Skeletal muscle tissue (tissue), 4 donors: ENCODE measurements around the gene GAS6. TPM values are rescaled to one million over a fixed set of nuclear protein-coding genes. Genes with fewer than 3 reads are reported as not detected.

ENCODE experiments used
- H3K27ac ChIP-seq: one replicate; pipeline ENCODE4 v1.7.0; 2013; ENCODE audit warnings: mild to moderate bottlenecking, low read depth, low read length, inconsistent platforms
- H3K27me3 ChIP-seq, 3 donors: one replicate each; pipeline ENCODE4 v1.7.0; 2013; ENCODE audit warnings: low read length in 3 of 3; ENCODE audit not compliant: control insufficient read depth in 3 of 3, insufficient read depth in 3 of 3
- H3K36me3 ChIP-seq, 3 donors: one replicate each; pipeline ENCODE4 v1.7.0; 2013; ENCODE audit warnings: low read length in 3 of 3; ENCODE audit not compliant: control insufficient read depth in 3 of 3, insufficient read depth in 3 of 3
- H3K4me1 ChIP-seq, 3 donors: one replicate each; pipeline ENCODE4 v1.7.0; 2013; ENCODE audit warnings: low read length in 3 of 3, mild to moderate bottlenecking in 3 of 3; ENCODE audit not compliant: control insufficient read depth in 3 of 3, insufficient read depth in 3 of 3
- H3K4me3 ChIP-seq, 3 donors: one replicate each; pipeline ENCODE4 v1.7.0; 2013; ENCODE audit warnings: low read length in 3 of 3
- H3K9ac ChIP-seq, 3 donors: one replicate each; pipeline ENCODE4 v1.7.0; 2013; ENCODE audit warnings: low read length in 3 of 3, mild to moderate bottlenecking in 3 of 3, moderate library complexity in 2 of 3, low read depth in 1 of 3
- H3K9me3 ChIP-seq, 3 donors: one replicate each; pipeline ENCODE4 v1.7.0; 2013; ENCODE audit warnings: low read length in 3 of 3; ENCODE audit not compliant: control insufficient read depth in 3 of 3
- total RNA-seq: library from RNA; depleted of rRNA; stranded (reverse); fragments of >200 nt; gene quantifications from one replicate; pipeline ENCODE4 v1.2.3, GENCODE V29; 2014
- donor health status: Osteomylitis.

The GAS6 gene
- total RNA-seq, 1 donor from 2014 or later, result 25.1 TPM

GRCh38 chr13:113822956-113823744 is 40.7 kb downstream of the GAS6 start:
- H3K4me3 ChIP-seq, result no peak overlapping the region
- H3K9me3 ChIP-seq, result no peaks in the 10 kb centered on the region
- peaks cover 32 to 44% (median 38%) of the 10 kb centered on the region in 3 donors for H3K36me3 ChIP-seq
- peaks cover 30 to 40% (median 35%) of the 10 kb centered on the region in 3 donors for H3K4me1 ChIP-seq
- no peaks in the 10 kb centered on the region for H3K27me3 ChIP-seq
- H3K27ac ChIP-seq, result no peak overlapping the region
- no peak overlapping the region for H3K9ac ChIP-seq

- peaks cover 28 to 39% (median 33%) of the 10 kb centered on the region in 3 donors for H3K36me3 ChIP-seq
- no peak overlapping the region for H3K4me3 ChIP-seq
- peak overlapping the region in 1 of 3 donors; percentile 77 for H3K9ac ChIP-seq
- H3K27me3 ChIP-seq, result no peaks in the 10 kb centered on the region
- H3K9me3 ChIP-seq, result no peaks in the 10 kb centered on the region
- peak overlapping the region; percentile 79 for H3K27ac ChIP-seq
- H3K4me1 ChIP-seq, result peaks cover 34 to 45% (median 42%) of the 10 kb centered on the region in 3 donors
Measured at GRCh38 chr13:113822266-113822665, 41.6 kb downstream of the GAS6 start.

- H3K27ac ChIP-seq, result peak overlapping the region; percentile 79
- peak overlapping the region in 2 of 3 donors; percentile 41 to 77 for H3K9ac ChIP-seq
- no peaks in the 10 kb centered on the region for H3K9me3 ChIP-seq
- peaks cover 23 to 35% (median 29%) of the 10 kb centered on the region in 3 donors for H3K36me3 ChIP-seq
- peaks cover 34 to 46% (median 43%) of the 10 kb centered on the region in 3 donors for H3K4me1 ChIP-seq
- H3K4me3 ChIP-seq, result peak overlapping the region in 2 of 3 donors; percentile 47 to 61
- H3K27me3 ChIP-seq, result no peaks in the 10 kb centered on the region
Measured at GRCh38 chr13:113821847-113822246, 42.0 kb downstream of the GAS6 start.

GRCh38 chr13:113820813-113821651 is 42.8 kb downstream of the GAS6 start:
- H3K4me1 ChIP-seq, result peaks cover 38 to 52% (median 52%) of the 10 kb centered on the region in 3 donors
- H3K9ac ChIP-seq, result peak overlapping the region; percentile 10 to 77 (median 41)
- no peaks in the 10 kb centered on the region for H3K27me3 ChIP-seq
- H3K4me3 ChIP-seq, result peak overlapping the region; percentile 41 to 61 (median 50)
- no peaks in the 10 kb centered on the region for H3K9me3 ChIP-seq
- H3K27ac ChIP-seq, result peak overlapping the region; percentile 79
- H3K36me3 ChIP-seq, result peaks cover 22 to 33% (median 27%) of the 10 kb centered on the region in 3 donors

GRCh38 chr13:113819731-113820715 is 43.9 kb downstream of the GAS6 start:
- Histone ChIP-seq H3K4me3 (peak overlapping the region in 2 of 3 donors; percentile 30 to 50), H3K36me3 (peaks cover 13 to 25% (median 20%) of the 10 kb centered on the region in 3 donors), H3K27me3 (peaks cover 0 to under 1% (median 0%) of the 10 kb centered on the region in 3 donors), H3K9me3 (no peaks in the 10 kb centered on the region), H3K27ac (peak overlapping the region; percentile 79), H3K4me1 (peaks cover 41 to 56% (median 55%) of the 10 kb centered on the region in 3 donors), H3K9ac (peak overlapping the region in 2 of 3 donors; percentile 41 to 77)

GRCh38 chr13:113819341-113819730 is 44.5 kb downstream of the GAS6 start:
- H3K4me1 ChIP-seq, result peaks cover 41 to 56% (median 55%) of the 10 kb centered on the region in 3 donors
- H3K36me3 ChIP-seq, result peaks cover 13 to 22% (median 15%) of the 10 kb centered on the region in 3 donors
- no peak overlapping the region for H3K9ac ChIP-seq
- H3K27ac ChIP-seq, result no peak overlapping the region
- H3K27me3 ChIP-seq, result peaks cover 0 to 3% (median 0%) of the 10 kb centered on the region in 3 donors
- no peak overlapping the region for H3K4me3 ChIP-seq
- no peaks in the 10 kb centered on the region for H3K9me3 ChIP-seq

- peaks cover 12 to 20% (median 14%) of the 10 kb centered on the region in 3 donors for H3K36me3 ChIP-seq
- H3K27ac ChIP-seq, result no peak overlapping the region
- no peak overlapping the region for H3K9ac ChIP-seq
- no peak overlapping the region for H3K4me3 ChIP-seq
- no peaks in the 10 kb centered on the region for H3K9me3 ChIP-seq
- H3K27me3 ChIP-seq, result peaks cover 0 to 3% (median 0%) of the 10 kb centered on the region in 3 donors
- peaks cover 41 to 56% (median 55%) of the 10 kb centered on the region in 3 donors for H3K4me1 ChIP-seq
Measured at GRCh38 chr13:113818700-113819295, 45.1 kb downstream of the GAS6 start.

- Histone ChIP-seq H3K9ac (peak overlapping the region in 1 of 3 donors; percentile 45), H3K4me1 (peaks cover 41 to 56% (median 55%) of the 10 kb centered on the region in 3 donors), H3K9me3 (no peaks in the 10 kb centered on the region), H3K4me3 (no peak overlapping the region), H3K27ac (peak overlapping the region; percentile 40), H3K36me3 (peaks cover 6 to 13% (median 6%) of the 10 kb centered on the region in 3 donors), H3K27me3 (peaks cover 0 to 3% (median 0%) of the 10 kb centered on the region in 3 donors)
Measured at GRCh38 chr13:113817860-113818691, 45.8 kb downstream of the GAS6 start.
